ENCODE measurements around the gene PLCL2. TPM values are rescaled to one million over a fixed set of nuclear protein-coding genes. Genes with fewer than 3 reads are reported as not detected.

Gene PLCL2
- total and polyA plus RNA-seq, 2 donors (not counting 3 experiments of a cell fraction or from before 2014, with no cell fraction given), result 2.3 to 10.7 TPM

DNA sequence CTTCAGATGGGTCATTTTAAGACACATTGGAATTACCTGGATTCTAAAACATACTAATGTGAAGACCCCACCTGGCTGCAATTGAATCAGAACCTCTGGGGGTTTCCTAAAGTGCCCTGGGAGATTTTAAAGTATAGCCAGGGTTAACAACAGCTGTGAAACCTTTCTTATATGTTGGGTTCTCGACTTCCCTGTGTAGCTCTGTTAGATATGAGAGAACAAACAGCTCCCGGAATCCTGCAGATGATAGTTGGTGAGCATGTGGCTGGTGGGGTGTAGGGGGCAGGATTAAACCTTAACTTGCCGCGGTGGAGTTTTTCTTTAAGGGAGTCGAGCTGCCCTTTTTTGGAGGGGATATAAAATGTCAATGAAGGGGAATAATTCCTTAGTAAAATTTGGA is 12.1 kb downstream of the PLCL2 start:
- FAIRE-seq (no peak), DNase-seq (ENCODE audit: low read depth, low spot score) (no peak)
- ChIA-PET CTCF (interaction anchor here (0.6 to 1.6 kb wide), 2 partner anchors 11 to 12 kb away, joined by 3 to 7 read pairs; partner anchors contain the start of gene PLCL2), POLR2A (no interaction called here)
- no peaks in the 10 kb centered on the region for H3K4me1 ChIP-seq (ENCODE audit: control insufficient read depth, extremely low read depth, insufficient read depth, low read length)
- no TSS peak for BruUV-seq (replicated peaks)
- H3K79me2 ChIP-seq (ENCODE audit: control insufficient read depth, insufficient read depth, low read length), result peaks cover 9% of the 10 kb centered on the region
- dilution Hi-C loops (cut with MboI; ENCODE audit: extremely low pct_ligation_motif_present, low sequenced_read_pairs), result no loop called here
- intact Hi-C loops (cut with micrococcal nuclease), result no loop called here
- H3K4me2 ChIP-seq (ENCODE audit: insufficient read depth, low read length), result no peak overlapping the region
- H4K20me1 ChIP-seq (replicated peaks; ENCODE audit: control insufficient read depth, extremely low read depth, insufficient read depth, low read length), result no peaks in the 10 kb centered on the region
- no peak overlapping the region for H3K9ac ChIP-seq (replicated peaks; ENCODE audit: extremely low read depth, insufficient read depth, low read length)
- TF ChIP-seq FOS (IDR thresholded peaks at IDR 0.05; ENCODE audit: borderline replicate concordance, insufficient read depth, low read length) (no peak), JUN (IDR thresholded peaks at IDR 0.05; ENCODE audit: borderline replicate concordance, insufficient read depth, insufficient read length, low read depth) (no peak)
- H3K27me3 ChIP-seq (ENCODE audit: control insufficient read depth in 2 of 2, insufficient read depth in 2 of 2, low read length in 2 of 2), result no peaks in the 10 kb centered on the region
- H3K9me3 ChIP-seq (replicated peaks; ENCODE audit: control insufficient read depth, insufficient read depth, low read length), result no peaks in the 10 kb centered on the region
- H3K27ac ChIP-seq (ENCODE audit: insufficient read depth, low read depth, low read length), result no peak overlapping the region
- H3K9me1 ChIP-seq (replicated peaks; ENCODE audit: control insufficient read depth, extremely low read depth, insufficient read depth, low read length), result no peaks in the 10 kb centered on the region
- no peak overlapping the region for H2AFZ ChIP-seq (ENCODE audit: low read depth, low read length)
- no peaks in the 10 kb centered on the region for H3K36me3 ChIP-seq (ENCODE audit: control insufficient read depth in 2 of 2, extremely low read depth in 1 of 2, insufficient read depth in 2 of 2, low read length in 2 of 2)
- H3K4me3 ChIP-seq (replicated peaks in 1 of 3; ENCODE audit: insufficient read depth in 1 of 3, low read depth in 1 of 3, low read length in 3 of 3), result no peak overlapping the region

DNA sequence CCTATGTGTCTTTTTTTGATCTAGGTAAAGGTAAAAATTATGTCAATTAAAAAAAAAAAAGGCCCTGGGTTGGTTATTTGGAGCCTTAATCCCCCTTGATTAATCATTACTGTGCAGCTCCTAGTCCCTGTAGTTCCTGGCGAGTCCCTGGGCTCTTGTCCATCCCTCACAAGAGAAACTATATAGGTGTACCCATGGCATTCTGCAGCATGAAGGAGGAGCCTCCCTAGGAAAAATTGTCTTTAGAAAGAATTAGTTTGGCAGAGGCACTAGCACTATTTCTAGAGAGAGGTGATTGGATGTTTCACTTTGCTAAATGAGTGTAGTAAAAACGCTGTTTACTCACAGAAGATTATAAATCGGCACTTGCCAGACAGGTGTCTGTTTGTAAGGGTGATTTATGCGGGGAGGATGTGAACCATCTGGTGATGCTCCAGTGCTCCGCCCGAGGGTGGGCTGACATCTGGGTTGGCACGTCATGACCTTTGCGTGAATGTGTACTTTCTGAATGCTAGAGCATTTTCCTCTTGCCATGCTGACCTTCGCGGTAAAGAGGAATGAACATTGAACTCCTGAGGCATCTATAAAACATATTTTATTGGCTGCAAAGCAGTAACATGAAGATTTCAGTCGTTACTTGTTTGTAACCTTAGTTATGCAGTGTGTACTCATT is 12.6 kb downstream of the PLCL2 start:
- Histone ChIP-seq H3K79me2 (ENCODE audit: control insufficient read depth, insufficient read depth, low read length) (peaks cover 9% of the 10 kb centered on the region), H3K4me2 (ENCODE audit: insufficient read depth, low read length) (no peak overlapping the region), H3K27ac (ENCODE audit: insufficient read depth, low read depth, low read length) (no peak overlapping the region), H3K4me1 (ENCODE audit: control insufficient read depth, extremely low read depth, insufficient read depth, low read length) (no peaks in the 10 kb centered on the region), H4K20me1 (replicated peaks; ENCODE audit: control insufficient read depth, extremely low read depth, insufficient read depth, low read length) (no peaks in the 10 kb centered on the region), H3K27me3 (ENCODE audit: control insufficient read depth in 2 of 2, insufficient read depth in 2 of 2, low read length in 2 of 2) (no peaks in the 10 kb centered on the region), H3K4me3 (replicated peaks in 1 of 3; ENCODE audit: insufficient read depth in 1 of 3, low read depth in 1 of 3, low read length in 3 of 3) (no peak overlapping the region), H2AFZ (ENCODE audit: low read depth, low read length) (no peak overlapping the region), H3K9ac (replicated peaks; ENCODE audit: extremely low read depth, insufficient read depth, low read length) (no peak overlapping the region), H3K9me1 (replicated peaks; ENCODE audit: control insufficient read depth, extremely low read depth, insufficient read depth, low read length) (no peaks in the 10 kb centered on the region), H3K36me3 (ENCODE audit: control insufficient read depth in 2 of 2, extremely low read depth in 1 of 2, insufficient read depth in 2 of 2, low read length in 2 of 2) (no peaks in the 10 kb centered on the region), H3K9me3 (replicated peaks; ENCODE audit: control insufficient read depth, insufficient read depth, low read length) (no peaks in the 10 kb centered on the region)
- no peak for FAIRE-seq
- dilution Hi-C loops (cut with MboI; ENCODE audit: extremely low pct_ligation_motif_present, low sequenced_read_pairs) (no loop called here), intact Hi-C loops (cut with micrococcal nuclease) (no loop called here)
- BruUV-seq (replicated peaks), result no TSS peak
- ChIA-PET POLR2A (no interaction called here), CTCF (interaction anchor here (0.6 to 1.6 kb wide), 2 partner anchors 10 to 13 kb away, joined by 3 to 7 read pairs; partner anchors contain the start of gene PLCL2)
- no peak for DNase-seq (ENCODE audit: low read depth, low spot score)
- TF ChIP-seq GATA2 (IDR thresholded peaks at IDR 0.05; ENCODE audit: insufficient read depth, insufficient read length, low read depth, low read length) (no peak), MYC (IDR thresholded peaks at IDR 0.05; ENCODE audit: low read depth, low read length) (no peak), FOS (IDR thresholded peaks at IDR 0.05; ENCODE audit: borderline replicate concordance, insufficient read depth, low read length) (no peak), JUN (IDR thresholded peaks at IDR 0.05; ENCODE audit: borderline replicate concordance, insufficient read depth, insufficient read length, low read depth) (no peak), POLR2A (IDR thresholded peaks at IDR 0.05; ENCODE audit: low read depth, low read length) (no peak), EZH2 (IDR thresholded peaks at IDR 0.05; ENCODE audit: borderline replicate concordance, low read depth, low read length, severe bottlenecking) (no peak), POLR2AphosphoS5 (IDR thresholded peaks at IDR 0.05; ENCODE audit: insufficient read depth, low read depth, low read length) (no peak)
- TF ChIP-seq, protein P1, sequence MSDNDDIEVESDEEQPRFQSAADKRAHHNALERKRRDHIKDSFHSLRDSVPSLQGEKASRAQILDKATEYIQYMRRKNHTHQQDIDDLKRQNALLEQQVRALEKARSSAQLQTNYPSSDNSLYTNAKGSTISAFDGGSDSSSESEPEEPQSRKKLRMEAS (IDR thresholded peaks at IDR 0.05; ENCODE audit: insufficient read depth, insufficient read length), result no peak
- TF ChIP-seq, protein P2, sequence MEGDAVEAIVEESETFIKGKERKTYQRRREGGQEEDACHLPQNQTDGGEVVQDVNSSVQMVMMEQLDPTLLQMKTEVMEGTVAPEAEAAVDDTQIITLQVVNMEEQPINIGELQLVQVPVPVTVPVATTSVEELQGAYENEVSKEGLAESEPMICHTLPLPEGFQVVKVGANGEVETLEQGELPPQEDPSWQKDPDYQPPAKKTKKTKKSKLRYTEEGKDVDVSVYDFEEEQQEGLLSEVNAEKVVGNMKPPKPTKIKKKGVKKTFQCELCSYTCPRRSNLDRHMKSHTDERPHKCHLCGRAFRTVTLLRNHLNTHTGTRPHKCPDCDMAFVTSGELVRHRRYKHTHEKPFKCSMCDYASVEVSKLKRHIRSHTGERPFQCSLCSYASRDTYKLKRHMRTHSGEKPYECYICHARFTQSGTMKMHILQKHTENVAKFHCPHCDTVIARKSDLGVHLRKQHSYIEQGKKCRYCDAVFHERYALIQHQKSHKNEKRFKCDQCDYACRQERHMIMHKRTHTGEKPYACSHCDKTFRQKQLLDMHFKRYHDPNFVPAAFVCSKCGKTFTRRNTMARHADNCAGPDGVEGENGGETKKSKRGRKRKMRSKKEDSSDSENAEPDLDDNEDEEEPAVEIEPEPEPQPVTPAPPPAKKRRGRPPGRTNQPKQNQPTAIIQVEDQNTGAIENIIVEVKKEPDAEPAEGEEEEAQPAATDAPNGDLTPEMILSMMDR (IDR thresholded peaks at IDR 0.05; ENCODE audit: extremely low read depth in 1 of 2, insufficient read depth in 1 of 2, low read depth in 1 of 2, low read length in 2 of 2), result no peak
